HG02678 (cell line): ENCODE data around the gene DEDD.

ENCODE experiments used
- ATAC-seq: cut with Tn5 transposase; IDR thresholded peaks from one replicate; pipeline ENCODE4 v1.9.1; 2021; ENCODE audit warnings: mild to moderate bottlenecking, moderate library complexity; ENCODE audit not compliant: unreplicated experiment

Gene DEDD, protein sequence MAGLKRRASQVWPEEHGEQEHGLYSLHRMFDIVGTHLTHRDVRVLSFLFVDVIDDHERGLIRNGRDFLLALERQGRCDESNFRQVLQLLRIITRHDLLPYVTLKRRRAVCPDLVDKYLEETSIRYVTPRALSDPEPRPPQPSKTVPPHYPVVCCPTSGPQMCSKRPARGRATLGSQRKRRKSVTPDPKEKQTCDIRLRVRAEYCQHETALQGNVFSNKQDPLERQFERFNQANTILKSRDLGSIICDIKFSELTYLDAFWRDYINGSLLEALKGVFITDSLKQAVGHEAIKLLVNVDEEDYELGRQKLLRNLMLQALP

DNA sequence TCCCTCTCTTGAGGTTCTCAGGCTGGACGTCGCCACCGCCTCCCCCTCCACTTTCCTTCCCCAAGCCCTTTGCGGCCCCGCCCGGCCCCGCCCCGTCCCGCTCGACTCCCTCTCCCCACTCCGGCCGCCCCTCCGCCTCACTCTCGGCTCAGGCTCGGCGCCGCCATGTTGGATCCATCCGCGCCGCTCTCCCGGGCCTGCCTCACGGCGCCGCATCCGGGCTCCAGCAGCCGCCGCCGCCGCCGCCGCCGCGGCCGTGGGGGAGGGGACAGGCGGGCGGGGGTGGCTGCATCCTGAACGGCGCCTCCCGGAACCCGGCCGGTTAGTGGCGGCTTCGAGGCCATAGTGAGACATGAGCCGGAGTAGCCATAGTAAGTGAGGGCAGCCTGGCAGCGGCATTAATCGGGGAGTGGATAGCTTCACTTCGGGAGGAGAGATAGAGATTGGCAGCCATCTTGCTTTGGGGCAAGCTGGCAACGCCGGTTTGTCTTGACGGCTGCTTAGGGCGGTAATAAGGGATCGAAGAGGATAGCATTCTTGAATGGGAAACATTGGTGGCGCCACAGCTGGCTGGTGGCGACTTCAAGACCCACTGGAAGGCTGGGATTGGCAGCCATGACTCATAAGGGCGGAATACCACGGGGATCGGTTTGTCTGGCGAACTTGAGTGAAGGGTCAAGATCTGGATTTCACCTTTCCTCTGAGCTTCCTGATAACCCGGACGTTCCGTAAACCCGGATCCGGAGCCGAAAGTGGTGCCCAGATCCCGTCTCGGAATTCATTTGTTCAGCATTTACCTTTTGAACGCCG, at the start of gene DEDD:
Gene DEDD, minus strand, starts transcription at position 258 of the 810 bp plus-strand sequence. CDS start 8,205 bp downstream, outside the sequence.
- peak; percentile 94 for ATAC-seq

DNA sequence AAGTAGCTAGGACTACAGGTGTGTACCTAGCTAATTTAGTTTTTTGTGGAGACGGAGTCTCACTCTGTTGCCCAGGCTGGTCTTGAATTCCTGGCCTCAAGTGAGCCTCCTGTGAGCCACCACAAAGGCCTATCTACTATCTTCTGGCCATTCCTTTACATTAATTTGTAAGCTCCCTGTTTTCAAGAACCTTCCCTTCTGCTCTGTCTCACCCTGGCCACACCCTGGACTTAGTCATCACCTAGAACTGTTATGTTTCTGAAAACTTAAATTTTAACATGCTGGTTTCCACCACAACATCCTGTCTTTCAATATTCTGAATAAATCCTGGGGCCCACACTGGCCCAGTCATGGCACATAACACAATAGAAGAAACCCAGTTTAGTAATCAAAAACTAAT, 49.7 kb upstream of the DEDD start:
- ATAC-seq, result peak; percentile 48

DNA sequence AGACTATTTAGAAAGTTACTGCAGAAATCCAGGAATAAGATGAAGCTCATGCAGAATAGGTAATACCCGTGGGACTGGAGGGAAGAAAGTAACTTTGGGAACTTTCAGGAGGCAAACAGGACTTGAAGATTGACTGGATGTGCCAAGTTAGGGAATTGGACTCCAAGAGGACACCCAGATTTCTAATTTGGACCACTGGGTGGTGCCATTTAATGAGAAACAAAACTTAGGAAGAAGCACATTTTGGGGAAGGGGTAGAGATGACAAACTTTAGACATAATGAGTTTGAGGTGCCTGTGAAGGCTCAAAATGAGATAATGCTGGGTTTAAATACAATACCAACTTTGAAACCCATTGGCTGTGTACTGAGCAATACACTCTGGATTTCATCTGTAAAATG, 48.2 kb upstream of the DEDD start:
- ATAC-seq, result no peak

DNA sequence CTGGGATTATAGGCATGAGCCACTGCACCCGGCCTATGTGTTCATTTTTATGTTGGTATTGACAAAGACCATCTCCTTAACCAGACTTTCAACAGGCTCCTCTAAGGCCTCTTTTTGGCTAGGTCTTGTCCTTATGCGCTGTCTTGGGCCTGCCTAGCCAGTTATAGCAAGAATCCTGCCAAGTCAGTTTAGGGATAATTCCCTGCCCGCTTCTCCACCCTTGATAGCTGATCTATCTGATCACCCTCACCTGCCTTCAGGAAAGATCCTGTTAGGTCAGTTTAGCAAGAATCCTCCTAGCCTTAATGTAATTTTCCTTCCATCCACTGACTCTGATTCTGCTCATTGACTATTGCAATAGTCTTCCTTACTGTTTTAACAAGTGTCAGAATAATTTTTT, 47.2 kb upstream of the DEDD start:
- ATAC-seq, result no peak

DNA sequence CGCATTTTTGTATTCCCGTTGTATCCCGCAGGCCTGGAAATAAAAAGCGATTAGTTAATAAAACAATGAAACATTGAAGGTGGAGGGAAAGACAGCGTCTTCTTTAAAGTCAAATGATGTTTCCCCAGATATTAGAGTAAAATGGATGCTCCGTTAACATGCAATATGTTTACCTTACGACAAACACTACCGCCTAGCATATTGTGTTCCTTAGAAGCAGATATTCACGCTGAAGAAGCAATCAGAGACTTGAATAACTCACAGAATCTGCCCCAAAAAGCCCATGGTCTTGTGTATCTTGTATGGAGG, 45.4 kb upstream of the DEDD start:
- ATAC-seq, result no peak

DNA sequence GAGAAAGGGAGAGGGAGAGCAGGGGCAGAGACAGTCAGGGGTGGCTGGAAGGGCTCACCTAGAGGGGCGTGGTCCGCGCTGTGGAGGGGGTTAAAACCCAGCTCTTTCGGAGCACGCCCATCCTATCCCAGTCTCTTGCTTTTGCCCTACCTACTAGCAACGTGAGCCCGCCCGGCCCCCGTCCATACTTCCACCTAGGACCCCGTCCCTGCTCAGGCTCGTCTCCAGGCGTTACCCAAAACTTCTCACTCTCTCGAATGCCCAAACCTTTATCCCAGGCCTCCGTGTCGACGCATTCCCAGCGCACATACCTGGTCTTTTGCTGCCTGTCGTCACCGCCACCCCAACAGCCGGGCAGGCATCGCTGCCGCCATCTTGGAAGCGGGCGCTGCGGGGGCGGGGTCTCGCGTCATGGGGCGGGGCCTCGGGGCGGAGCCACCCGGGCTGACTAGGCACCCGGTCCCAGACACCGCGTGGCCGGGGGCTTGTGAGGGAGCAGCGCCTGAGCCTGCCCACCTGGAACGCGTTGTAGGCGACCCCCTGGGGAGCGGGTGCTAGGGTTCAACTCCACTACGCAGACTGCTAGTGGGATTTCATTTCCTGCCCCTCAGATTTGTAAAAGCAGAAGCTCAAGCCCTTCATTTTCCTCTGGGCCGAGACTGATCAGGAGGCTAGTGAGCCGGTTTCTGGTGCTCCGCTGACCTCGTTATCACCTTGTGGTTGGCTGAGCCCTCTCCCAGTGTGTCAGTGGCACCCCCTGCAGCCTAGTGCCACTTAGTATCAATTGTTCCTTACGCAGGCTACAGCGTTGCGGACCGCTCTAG, 44.9 kb upstream of the DEDD start, which contains the start of gene B4GALT3:
Gene B4GALT3, minus strand, starts transcription at position 396 of the 824 bp plus-strand sequence. CDS start 1,447 bp downstream, outside the sequence.
- ATAC-seq, result peak; percentile 85

DNA sequence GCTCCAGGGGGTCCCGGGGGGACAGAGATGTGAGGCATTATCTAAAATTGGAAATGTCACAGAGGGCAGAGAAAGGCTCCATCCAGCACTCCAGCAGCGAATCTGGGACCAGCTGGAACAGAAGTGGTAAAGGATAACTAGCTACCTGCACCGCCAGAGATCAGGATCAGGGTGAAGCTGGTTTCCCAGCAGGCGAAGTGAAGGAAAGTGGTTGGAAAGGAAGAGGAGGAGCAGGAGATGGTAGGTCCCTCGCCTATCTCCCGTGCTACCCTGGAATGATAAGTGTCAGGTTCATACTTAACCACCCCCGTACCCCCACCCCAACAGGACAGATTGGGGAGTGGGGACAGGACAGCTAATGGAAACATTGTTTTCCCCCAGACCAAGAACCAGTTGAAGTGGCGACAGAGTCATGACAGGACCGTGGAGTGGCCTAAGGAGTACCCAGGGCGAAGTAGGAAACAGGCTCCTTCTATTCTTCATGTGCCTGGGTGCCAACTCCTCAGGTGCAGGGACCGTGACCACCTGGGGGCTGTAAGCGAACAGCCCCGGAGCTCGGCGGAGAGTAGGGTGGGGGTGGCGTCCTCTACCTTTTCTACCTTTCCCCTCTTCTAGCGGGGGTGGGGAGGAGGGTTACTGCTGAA, 44.1 kb upstream of the DEDD start:
- no peak for ATAC-seq

DNA sequence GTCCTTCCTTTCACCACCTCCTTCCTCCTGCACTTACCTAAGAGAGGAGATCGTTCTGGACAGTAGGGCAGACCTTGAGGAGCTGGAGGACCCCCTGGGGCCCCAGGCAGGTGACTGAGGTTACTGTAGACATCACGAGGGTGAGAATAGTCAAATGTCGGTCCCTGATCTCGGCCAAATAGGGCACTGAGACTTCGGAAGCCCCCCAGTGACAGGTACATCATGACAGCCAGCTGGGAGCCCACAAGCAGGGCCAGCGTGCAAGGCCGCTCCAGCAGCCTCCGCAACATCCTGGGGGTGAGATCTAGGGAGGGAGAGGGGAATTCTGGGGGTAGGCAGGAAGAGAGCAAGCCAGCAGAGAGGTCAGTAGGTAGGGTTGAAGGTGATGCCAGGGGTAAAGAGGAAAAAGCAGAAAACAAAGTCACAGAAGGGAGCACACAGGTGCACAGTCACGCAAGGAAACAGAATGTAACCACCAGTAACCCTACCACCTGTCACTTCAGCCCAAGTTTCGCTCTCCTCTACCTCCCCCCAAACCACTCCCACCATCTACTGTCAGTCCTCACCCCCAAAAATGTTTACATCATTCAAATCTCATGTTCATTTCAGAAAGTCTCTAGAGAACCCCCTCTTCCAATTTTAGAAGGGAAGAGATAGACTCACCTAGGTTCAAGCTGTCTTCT, 43.4 kb upstream of the DEDD start:
- ATAC-seq, result peak; percentile 33

DNA sequence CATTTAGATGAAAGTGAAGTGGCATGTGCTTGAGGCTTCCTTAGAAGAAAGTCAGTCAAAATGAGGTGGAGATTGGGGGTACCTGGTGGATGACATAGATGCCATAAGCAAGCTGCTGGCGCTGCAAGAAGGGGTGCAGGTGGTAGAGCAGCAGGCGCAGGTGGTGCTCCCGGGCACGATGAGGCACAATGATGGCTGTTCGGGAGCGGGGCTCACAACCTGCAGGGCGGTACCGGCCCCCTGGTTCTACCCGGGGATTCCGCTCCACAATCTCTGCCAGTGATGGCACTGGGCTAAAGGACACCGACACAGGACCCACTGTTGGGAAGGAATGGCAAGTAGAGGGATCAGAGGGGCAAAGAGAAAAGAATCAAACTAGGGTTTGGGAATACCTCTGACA, 42.4 kb upstream of the DEDD start:
- no peak for ATAC-seq

DNA sequence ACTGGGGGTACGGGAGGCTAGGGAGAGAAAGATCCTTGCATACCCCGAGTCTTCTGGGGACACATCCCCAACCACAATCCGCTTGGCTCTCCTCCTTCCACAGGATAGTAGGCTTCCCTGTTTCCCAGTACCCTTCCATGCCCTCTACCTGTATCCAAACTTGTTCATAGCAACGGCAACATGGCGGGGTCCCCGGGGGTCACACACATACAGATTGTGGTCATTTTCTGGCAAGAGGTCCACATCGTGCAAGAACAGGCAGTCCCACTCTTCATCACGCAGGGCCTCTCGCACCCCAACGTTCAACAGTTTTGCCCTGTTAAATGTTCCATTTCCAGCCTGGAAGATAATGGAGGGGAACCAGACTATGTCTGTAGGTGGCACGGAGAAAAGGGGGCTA, 41.2 kb upstream of the DEDD start:
- no peak for ATAC-seq

DNA sequence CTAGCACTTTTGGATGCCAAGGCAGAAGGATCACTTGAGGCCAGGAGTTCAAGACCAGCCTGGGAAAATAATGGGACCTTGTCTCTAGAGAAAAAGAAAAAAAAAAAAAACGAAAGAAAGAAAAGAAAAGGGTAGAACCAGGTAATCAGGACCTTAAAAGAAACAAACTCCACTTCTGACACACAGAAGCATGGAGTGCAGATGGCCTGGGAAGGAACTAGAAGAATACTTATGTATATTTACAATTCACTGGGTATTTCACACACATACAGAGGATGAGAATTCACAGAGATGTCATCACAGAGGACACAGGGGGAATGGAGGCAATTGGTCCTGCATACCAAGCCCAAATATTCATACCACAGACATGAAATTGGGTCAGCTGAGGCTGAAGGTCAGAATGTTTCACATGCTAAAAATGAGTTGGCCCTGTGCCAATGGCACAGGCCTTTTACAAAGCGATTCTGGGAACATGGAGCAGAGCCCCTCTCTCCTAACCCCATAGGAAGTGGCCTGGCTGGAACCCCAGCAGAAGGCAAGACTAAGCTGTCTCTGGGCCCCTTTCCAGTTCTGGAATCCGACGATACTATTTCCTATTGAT, 40.4 kb upstream of the DEDD start:
- no peak for ATAC-seq

DNA sequence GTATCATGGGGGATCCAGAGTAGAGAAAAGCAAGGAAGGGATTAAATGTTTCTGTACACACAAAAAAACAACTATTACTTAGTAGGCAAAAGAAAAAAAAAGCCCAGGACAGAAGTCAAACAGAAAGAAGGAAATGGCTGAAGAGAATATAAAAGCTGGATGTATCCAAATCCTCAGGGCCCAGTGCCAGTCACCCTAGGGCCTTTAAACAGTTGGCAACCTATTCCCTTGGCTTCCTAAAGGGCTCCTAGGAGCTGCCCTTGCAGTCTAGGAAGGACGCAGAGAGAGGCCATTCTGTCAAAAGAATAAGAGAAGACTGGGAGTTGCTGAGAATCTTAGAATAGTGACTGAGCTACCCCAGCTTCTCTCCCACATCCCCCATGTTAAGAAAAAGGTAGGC, 39.9 kb upstream of the DEDD start:
- no peak for ATAC-seq

DNA sequence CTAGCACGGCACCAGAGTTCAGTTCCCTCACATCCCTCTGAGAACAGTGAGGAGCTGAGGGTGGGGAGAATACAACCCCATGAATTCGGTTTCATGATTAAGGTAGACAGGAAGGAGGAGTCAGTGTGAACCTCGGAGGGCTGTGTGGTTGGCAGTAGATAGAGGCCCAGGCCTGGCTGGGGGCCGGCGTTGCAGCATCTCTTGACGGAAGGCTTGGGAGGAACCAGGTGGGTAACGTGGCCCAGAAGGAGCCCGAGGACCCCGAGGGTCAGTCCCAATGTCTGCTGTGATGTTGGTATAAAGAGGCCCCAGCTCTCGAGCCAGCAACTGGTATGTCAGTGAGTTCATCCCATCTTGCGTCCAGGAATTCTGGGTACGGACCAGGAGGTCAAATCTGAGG, 39.2 kb upstream of the DEDD start:
- no peak for ATAC-seq

DNA sequence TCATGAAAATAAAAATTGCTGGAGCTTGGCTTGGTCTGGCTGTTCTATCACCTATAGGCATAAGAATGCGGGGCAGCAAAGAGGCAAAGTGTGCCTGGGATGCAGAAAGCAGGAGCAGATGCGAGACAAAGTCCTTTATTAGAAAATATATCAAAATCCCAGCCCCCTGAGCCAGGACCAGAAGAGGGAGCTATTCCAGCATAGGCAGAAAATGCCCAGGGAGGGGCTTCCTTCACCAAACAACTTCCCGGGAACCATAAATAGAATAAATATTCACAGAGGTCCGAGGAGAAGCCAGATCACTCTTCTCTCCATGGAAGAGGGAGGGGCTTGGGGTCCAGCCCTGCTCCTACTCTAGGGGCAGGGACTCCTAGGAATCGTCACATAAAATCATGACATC, 38.7 kb upstream of the DEDD start:
- ATAC-seq, result no peak

DNA sequence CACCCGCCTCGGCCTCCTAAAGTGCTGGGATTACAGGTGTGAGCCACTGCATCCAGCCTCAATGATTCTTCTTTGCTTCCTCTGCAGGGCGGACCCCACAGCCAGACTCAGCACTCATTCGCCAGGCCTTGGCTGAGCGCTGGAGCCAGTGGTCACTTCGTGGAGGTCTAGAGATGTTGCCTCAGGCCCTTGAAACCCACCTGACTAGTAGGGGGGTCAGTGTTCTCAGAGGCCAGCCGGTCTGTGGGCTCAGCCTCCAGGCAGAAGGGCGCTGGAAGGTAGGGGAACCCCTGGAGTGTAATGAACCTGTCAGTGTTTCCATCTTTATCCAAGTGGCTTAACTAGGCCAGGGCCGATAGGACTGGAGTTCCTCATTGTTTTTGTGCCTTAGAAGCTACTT, 36.4 kb upstream of the DEDD start:
- no peak for ATAC-seq

DNA sequence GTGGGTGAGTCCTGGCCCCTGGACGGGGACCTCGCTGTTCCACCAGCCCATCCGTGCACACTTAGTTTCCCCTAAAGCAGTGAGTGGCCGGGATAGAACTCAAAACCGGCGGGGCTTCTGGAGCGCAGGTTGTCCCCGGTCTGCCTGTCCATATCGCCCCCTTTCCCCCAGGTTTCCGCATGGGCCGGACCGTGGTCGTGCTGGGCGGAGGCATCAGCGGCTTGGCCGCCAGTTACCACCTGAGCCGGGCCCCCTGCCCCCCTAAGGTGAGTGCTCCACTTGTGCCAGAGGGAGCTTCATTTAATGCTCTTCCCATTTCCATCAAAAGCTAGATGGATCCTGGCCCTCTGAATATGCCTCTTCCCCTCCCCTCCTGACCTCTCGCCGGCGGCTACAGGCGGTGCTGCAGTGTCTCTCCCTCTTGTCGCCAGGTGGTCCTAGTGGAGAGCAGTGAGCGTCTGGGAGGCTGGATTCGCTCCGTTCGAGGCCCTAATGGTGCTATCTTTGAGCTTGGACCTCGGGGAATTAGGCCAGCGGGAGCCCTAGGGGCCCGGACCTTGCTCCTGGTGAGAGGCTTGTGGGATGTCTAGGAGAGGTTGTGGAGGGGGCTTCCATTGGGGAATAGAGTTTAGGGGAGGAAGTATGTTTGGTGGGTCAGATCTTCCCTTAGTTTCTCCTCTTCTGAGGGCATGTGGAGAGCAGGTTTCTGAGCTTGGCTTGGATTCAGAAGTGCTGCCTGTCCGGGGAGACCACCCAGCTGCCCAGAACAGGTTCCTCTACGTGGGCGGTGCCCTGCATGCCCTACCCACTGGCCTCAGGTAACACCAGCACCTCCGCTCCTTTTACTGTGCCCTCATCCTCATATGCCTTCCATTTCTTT, 34.4 kb upstream of the DEDD start:
- no peak for ATAC-seq

DNA sequence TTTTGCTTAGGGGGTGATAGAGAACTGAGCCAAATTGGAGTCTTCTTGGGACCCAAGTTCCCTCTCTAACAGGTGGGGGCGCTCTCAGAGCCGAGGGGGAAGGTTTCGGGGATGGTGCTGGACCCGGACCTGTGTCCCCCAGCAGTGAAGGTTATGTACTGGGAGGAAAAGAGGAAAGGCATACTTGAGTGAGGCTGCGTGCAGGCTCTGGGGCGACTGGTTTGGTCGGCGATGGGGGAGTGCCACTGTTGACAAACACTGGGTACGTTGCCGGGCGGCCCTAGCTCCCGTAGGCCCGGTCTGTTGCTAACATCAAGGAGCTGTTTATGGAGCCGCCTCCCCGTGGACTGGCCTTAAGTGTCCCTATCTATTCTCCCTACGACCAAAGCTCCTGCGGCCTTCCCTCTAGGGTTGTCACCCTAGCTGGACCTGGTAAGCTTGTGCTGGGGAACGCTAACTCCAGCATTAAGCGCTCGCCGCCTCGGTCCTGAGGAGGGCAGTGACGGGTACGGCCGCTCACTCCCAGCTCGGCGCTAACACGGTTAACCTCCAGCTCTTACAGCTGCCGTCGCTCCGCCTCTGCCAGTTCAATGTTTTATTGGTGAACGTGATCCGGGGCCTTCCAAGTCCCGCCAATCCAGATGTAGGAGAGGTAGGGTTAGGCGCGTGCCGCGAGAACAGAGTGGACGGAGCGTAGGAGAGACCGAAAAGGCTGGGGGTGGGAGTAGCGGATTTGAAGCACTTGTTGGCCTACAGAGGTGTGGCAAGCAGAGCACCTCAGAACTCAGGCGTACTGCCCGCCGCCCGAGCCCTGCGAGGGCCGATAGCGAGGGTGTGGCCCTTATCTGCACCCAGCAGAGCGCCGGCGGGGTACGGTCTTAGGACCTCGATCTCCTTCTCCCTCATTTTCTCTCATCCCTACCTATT, 33.5 kb upstream of the DEDD start, which contains the start of gene PPOX:
Gene PPOX, plus strand, starts transcription at position 685 of the 927 bp plus-strand sequence. CDS start 422 bp downstream, outside the sequence.
- peak; percentile 94 for ATAC-seq
